TTC549 (cell line): ENCODE results near the gene MUC20.
"Not testable (repeated sequence)": the region's sequence is repeated elsewhere in the genome, so short reads cannot be mapped to it uniquely, and the experiment has no call there.

ENCODE experiments used
- FAIRE-seq: peaks from 2 replicates; lab custom pipeline; 2012; peaks lifted over from hg19 to GRCh38; lab: Jason Lieb, UNC

Gene MUC20

GRCh38 chr3:195720831-195721506, at the start of gene MUC20:
TSS of gene MUC20 (plus strand) at chr3:195720978. CDS start at chr3:195721008, 30 bp downstream.
- not testable (repeated sequence) for FAIRE-seq

- not testable (repeated sequence) for FAIRE-seq
These were observed 49.5 kb upstream of the MUC20 start for GRCh38 chr3:195671283-195671682.

- FAIRE-seq = not testable (repeated sequence)
These were observed 47.1 kb upstream of the MUC20 start for GRCh38 chr3:195673711-195674110.

GRCh38 chr3:195678391-195679015, 42.3 kb upstream of the MUC20 start:
- FAIRE-seq = not testable (repeated sequence)

GRCh38 chr3:195680690-195681089, 40.1 kb upstream of the MUC20 start:
- FAIRE-seq = not testable (repeated sequence)

- FAIRE-seq = not testable (repeated sequence)
These were observed 39.2 kb upstream of the MUC20 start for GRCh38 chr3:195681458-195682103.

GRCh38 chr3:195682104-195682742, 38.6 kb upstream of the MUC20 start:
- not testable (repeated sequence) for FAIRE-seq

- not testable (repeated sequence) for FAIRE-seq
These were observed 36.9 kb upstream of the MUC20 start for GRCh38 chr3:195683722-195684526.

GRCh38 chr3:195684527-195685257, 36.1 kb upstream of the MUC20 start:
- FAIRE-seq = not testable (repeated sequence)

GRCh38 chr3:195686537-195687208, 34.1 kb upstream of the MUC20 start:
- FAIRE-seq = not testable (repeated sequence)

GRCh38 chr3:195687209-195687760, 33.5 kb upstream of the MUC20 start:
- FAIRE-seq = not testable (repeated sequence)

GRCh38 chr3:195688471-195689183, 32.2 kb upstream of the MUC20 start:
- not testable (repeated sequence) for FAIRE-seq

GRCh38 chr3:195689184-195690070, 31.4 kb upstream of the MUC20 start:
- FAIRE-seq = not testable (repeated sequence)

GRCh38 chr3:195690951-195691350, 29.8 kb upstream of the MUC20 start:
- FAIRE-seq = no peak

- FAIRE-seq = not testable (repeated sequence)
These were observed 29.0 kb upstream of the MUC20 start for GRCh38 chr3:195691596-195692353.

GRCh38 chr3:195692354-195692685, 28.5 kb upstream of the MUC20 start:
- FAIRE-seq = no peak

- FAIRE-seq = no peak
These were observed 27.9 kb upstream of the MUC20 start for GRCh38 chr3:195692781-195693427.
